Activated naive CD8-positive, alpha-beta T cell (primary cell): Measurements from ENCODE around the gene CALHM3.
A peak's percentile ranks its signal among the peaks of the same experiment; 100 is the strongest.
"Not testable (repeated sequence)": the region's sequence is repeated elsewhere in the genome, so short reads cannot be mapped to it uniquely, and the experiment has no call there.

Experiments used
- H3K27ac Mint-ChIP-seq: one replicate; pipeline ENCODE4 v1.8.0; 2021; ENCODE audit warnings: mixed read lengths
- H3K27me3 Mint-ChIP-seq: one replicate; pipeline ENCODE4 v1.8.0; 2021; ENCODE audit warnings: mixed read lengths
- H3K36me3 Mint-ChIP-seq: one replicate; pipeline ENCODE4 v1.8.0; 2021; ENCODE audit warnings: mixed read lengths
- H3K4me1 Mint-ChIP-seq: one replicate; pipeline ENCODE4 v1.8.0; 2021; ENCODE audit warnings: low read depth, mixed read lengths
- H3K4me3 Mint-ChIP-seq: one replicate; pipeline ENCODE4 v1.8.0; 2021; ENCODE audit warnings: mild to moderate bottlenecking, mixed read lengths
- H3K9me3 Mint-ChIP-seq: one replicate; pipeline ENCODE4 v1.8.0; 2021; ENCODE audit warnings: low read depth, mixed read lengths

Gene CALHM3

DNA sequence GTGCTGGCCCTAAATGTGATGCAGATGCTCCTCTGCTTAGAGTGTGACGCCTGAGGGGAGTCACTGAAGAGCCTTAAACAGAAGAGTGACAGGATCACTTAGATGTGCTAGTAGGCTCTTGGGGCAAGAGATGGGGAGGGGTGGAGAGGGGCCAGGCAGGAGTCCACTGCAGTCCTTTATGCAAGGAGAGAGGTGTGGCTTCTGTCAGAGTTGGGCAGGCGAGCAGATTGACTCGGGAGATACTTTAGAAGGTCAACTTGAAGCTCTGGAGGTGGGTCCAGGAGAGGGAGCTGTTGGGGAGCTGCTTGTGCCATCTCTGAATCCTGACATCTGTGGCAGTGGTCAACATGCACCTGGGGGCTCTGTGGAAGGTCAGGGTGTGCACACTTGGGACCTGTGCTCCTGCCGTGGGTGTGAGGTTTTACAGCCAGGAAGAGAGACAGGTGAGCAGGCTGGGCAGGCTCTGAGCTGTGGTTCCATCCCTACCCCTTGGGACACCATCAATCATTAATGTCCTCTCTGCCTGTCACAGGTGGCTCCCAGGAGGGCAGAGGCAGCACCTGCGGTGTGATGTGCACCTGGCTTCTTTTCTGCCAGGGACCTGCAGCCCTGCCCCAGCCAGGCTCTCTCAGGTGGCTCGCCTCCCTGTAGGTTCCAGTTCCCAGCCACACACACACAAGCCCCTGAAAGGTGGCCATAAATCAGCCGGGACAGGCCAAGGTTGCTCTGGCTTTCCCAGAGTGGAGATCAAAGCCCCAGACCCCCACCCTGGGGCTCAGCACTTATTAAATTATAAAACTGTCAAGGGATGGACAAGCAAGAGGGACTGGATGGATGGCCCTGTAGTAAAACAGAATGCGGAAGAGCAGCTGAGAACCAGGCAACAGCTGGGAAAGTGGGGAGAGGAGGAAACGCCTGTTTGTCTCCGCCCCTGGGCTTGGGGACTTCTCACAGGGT, 28.5 kb upstream of the CALHM3 start:
- Mint-ChIP-seq H3K4me1 (peaks cover 12% of the 10 kb centered on the region), H3K36me3 (no peaks in the 10 kb centered on the region), H3K27me3 (peaks cover 11% of the 10 kb centered on the region), H3K27ac (no peak overlapping the region), H3K9me3 (no peaks in the 10 kb centered on the region), H3K4me3 (no peak overlapping the region)

- H3K27ac Mint-ChIP-seq: no peak overlapping the region
- H3K36me3 Mint-ChIP-seq: no peaks in the 10 kb centered on the region
- peaks cover 14% of the 10 kb centered on the region for H3K27me3 Mint-ChIP-seq
- peaks cover 12% of the 10 kb centered on the region for H3K4me1 Mint-ChIP-seq
- no peaks in the 10 kb centered on the region for H3K9me3 Mint-ChIP-seq
- H3K4me3 Mint-ChIP-seq: no peak overlapping the region
Measured at GRCh38 chr10:103506061-103506460, 27.0 kb upstream of the CALHM3 start.

- Mint-ChIP-seq H3K4me3 (no peak overlapping the region), H3K27ac (no peak overlapping the region), H3K9me3 (no peaks in the 10 kb centered on the region), H3K36me3 (no peaks in the 10 kb centered on the region), H3K27me3 (peaks cover 16% of the 10 kb centered on the region), H3K4me1 (peaks cover 15% of the 10 kb centered on the region)
Measured at GRCh38 chr10:103504181-103504783, 25.2 kb upstream of the CALHM3 start.

GRCh38 chr10:103503777-103504176, 24.7 kb upstream of the CALHM3 start:
- H3K4me1 Mint-ChIP-seq: peaks cover 15% of the 10 kb centered on the region
- not testable (repeated sequence) for H3K4me3 Mint-ChIP-seq, H3K36me3 Mint-ChIP-seq, H3K9me3 Mint-ChIP-seq, H3K27ac Mint-ChIP-seq
- H3K27me3 Mint-ChIP-seq: peaks cover 17% of the 10 kb centered on the region

DNA sequence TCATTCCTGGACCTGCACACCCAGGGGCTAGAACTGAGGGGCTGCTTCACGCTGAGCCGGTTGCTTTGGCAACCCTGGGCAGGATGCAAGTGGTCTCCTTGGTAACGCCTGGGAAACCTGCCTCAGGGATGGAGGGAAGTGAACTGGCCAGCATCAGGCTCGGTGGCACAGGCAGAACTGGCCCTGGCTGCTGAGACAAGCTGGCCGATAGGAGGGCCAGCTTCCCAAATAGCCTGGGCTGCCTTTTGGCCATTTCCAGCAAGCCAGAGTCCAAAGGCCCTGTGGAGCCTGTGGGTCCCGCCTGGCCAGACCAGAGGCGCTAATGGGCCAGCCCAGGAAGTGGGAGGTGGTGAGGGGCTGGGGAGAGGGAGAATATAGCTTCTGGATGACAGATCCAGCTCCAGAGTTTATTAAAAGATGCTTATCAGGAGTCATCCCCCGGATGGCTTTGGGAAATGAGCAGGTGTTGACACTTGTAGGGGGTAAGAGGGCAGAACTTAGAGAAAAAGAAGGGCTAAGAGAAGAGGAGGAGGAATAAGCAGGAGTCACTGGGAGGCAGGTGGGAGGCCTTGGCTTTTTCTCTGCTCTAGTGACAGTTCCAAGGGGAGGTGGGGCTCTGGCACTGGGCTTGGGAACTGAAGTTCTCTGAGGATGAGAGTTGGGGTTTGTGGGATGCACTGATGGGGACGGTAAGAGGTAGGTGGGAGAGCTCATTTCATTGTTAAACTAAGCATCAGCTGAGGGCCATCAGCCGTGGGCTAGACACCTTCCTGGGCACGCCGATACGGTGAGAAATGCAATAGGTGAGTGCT, 24.0 kb upstream of the CALHM3 start:
- no peak overlapping the region for H3K4me3 Mint-ChIP-seq
- H3K36me3 Mint-ChIP-seq: no peaks in the 10 kb centered on the region
- H3K27ac Mint-ChIP-seq: no peak overlapping the region
- H3K9me3 Mint-ChIP-seq: no peaks in the 10 kb centered on the region
- peaks cover 15% of the 10 kb centered on the region for H3K4me1 Mint-ChIP-seq
- H3K27me3 Mint-ChIP-seq: peaks cover 20% of the 10 kb centered on the region

- H3K4me3 Mint-ChIP-seq: no peak overlapping the region
Measured at GRCh38 chr10:103501186-103501585, 22.1 kb upstream of the CALHM3 start.

DNA sequence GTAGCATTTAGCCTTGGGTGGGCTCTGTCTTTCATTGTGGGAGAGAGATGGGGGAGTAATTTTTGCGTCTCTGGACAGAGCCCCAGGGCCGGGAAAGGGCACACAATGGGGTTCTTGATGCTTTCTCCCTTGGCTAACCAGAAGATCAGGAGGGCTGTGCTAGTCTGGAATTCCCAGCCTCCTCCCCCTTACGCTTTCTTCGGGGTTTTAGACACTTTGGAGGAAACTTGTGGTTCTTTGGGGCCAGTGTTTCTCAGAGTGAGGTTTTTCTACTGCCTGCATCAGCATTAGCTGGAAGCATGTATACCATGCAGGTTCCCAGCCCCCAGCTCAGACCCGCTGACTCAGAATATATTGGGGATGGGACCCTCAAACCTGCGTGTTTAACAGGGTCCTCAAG, 21.4 kb upstream of the CALHM3 start:
- Mint-ChIP-seq H3K36me3 (no peaks in the 10 kb centered on the region), H3K4me3 (no peak overlapping the region), H3K4me1 (peaks cover 15% of the 10 kb centered on the region), H3K9me3 (no peaks in the 10 kb centered on the region), H3K27ac (no peak overlapping the region), H3K27me3 (peaks cover 30% of the 10 kb centered on the region)

More at GRCh38 chr10:103501186-103501585, 22.1 kb upstream of the CALHM3 start:
- Mint-ChIP-seq H3K36me3 (no peaks in the 10 kb centered on the region), H3K4me1 (peaks cover 15% of the 10 kb centered on the region), H3K27me3 (peaks cover 25% of the 10 kb centered on the region), H3K9me3 (no peaks in the 10 kb centered on the region), H3K27ac (no peak overlapping the region)

- Mint-ChIP-seq H3K27ac (no peak overlapping the region), H3K4me3 (no peak overlapping the region), H3K9me3 (no peaks in the 10 kb centered on the region), H3K36me3 (no peaks in the 10 kb centered on the region), H3K4me1 (peaks cover 15% of the 10 kb centered on the region), H3K27me3 (peaks cover 35% of the 10 kb centered on the region)
Measured at GRCh38 chr10:103499881-103500280, 20.8 kb upstream of the CALHM3 start.

GRCh38 chr10:103498936-103499638, 20.0 kb upstream of the CALHM3 start:
- H3K4me3 Mint-ChIP-seq: no peak overlapping the region
- no peak overlapping the region for H3K27ac Mint-ChIP-seq
- no peaks in the 10 kb centered on the region for H3K36me3 Mint-ChIP-seq
- no peaks in the 10 kb centered on the region for H3K9me3 Mint-ChIP-seq
- H3K4me1 Mint-ChIP-seq: peaks cover 11% of the 10 kb centered on the region
- peaks cover 37% of the 10 kb centered on the region for H3K27me3 Mint-ChIP-seq

DNA sequence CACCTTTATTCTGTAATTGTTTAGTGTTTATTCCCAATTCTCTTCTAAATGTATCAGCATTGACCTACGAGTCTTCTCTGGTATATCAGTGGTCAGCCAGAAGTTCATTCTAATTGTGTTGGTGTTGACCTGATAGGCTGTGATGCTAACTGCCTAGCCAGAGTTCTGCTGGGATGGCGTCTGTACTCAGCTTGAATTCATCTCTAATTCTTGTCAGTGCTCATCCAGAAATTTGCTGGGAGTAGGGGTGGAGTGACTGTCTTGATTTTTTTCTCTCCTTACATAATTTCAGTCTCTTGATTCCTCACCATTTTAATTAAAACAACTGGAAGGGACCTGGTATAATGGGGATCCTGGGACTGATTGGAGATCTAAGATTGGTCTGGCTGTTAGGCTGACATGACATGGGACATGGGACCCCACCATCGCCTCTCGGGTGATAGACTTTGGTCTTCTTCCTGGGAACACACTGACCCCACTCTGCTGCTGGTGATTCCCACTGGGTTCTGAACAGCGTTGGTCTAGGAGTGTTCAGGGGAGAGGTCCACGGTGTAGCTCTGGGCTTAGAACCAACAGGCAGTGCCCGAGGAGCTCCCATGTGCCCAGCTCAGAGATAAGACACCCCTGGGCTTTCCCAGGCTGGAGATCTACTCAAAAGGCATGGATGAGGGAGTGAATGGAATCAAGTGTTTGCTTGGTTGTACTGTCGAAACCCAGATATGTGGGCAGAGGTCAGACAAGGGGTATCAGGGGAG, 18.3 kb upstream of the CALHM3 start:
- Mint-ChIP-seq H3K4me3 (no peak overlapping the region), H3K27me3 (peaks cover 37% of the 10 kb centered on the region), H3K36me3 (no peaks in the 10 kb centered on the region), H3K4me1 (peaks cover 15% of the 10 kb centered on the region), H3K9me3 (no peaks in the 10 kb centered on the region), H3K27ac (no peak overlapping the region)

- peaks cover 31% of the 10 kb centered on the region for H3K4me1 Mint-ChIP-seq
- no peaks in the 10 kb centered on the region for H3K9me3 Mint-ChIP-seq
- no peaks in the 10 kb centered on the region for H3K36me3 Mint-ChIP-seq
- H3K4me3 Mint-ChIP-seq: peak overlapping the region; percentile 54
- H3K27me3 Mint-ChIP-seq: peaks cover 28% of the 10 kb centered on the region
- no peak overlapping the region for H3K27ac Mint-ChIP-seq
Measured at GRCh38 chr10:103495321-103495720, 16.3 kb upstream of the CALHM3 start.

DNA sequence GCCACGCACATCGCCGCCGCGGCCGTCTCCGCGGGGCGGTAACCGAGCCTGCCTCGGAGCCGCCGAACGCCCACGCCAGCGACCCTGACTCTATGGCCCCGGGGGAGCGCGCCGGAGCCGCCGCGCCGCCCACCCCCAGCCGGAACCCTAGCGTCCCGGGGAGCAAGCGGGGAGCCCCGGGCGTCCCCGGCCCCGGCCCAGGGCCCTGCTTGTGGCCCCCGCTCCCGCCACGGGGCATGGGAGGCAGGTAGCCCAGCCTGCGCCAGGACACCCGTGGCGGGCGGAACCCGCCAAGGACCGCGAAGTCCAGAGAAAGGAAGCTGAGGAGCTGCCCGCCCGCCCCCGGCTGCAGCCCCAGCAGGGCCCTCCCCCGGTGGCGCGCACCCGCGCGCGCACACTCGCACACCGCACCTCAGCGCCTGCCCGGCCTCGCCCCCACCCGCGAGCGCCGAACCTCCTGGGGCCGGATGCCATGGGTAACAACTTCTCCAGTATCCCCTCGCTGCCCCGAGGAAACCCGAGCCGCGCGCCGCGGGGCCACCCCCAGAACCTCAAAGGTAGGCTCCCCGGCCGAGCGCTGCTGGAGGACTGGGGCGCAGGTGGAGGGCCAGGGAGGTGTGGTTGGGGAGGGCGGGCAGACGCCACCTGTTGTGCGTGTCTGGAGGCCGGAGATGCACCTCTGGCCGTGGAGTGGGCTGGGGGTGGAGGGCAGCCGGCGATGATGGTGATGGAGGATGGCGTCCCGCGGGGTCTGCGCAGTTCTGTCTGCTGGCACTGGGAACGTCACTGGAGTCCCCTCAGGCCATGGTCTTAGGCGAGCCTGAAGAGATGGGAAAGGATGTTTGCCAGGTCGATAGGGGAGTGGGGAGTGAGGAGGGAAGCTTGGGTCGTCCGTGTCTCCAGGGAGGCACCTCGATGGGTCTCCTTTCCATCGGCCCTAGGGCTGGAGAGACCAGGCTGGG, 15.2 kb upstream of the CALHM3 start:
- H3K27me3 Mint-ChIP-seq: peaks cover 28% of the 10 kb centered on the region
- no peak overlapping the region for H3K27ac Mint-ChIP-seq
- H3K9me3 Mint-ChIP-seq: no peaks in the 10 kb centered on the region
- no peaks in the 10 kb centered on the region for H3K36me3 Mint-ChIP-seq
- H3K4me1 Mint-ChIP-seq: peaks cover 32% of the 10 kb centered on the region
- H3K4me3 Mint-ChIP-seq: peak overlapping the region; percentile 78

- peaks cover 32% of the 10 kb centered on the region for H3K4me1 Mint-ChIP-seq
- H3K9me3 Mint-ChIP-seq: no peaks in the 10 kb centered on the region
- peaks cover 24% of the 10 kb centered on the region for H3K27me3 Mint-ChIP-seq
- no peak within 1 kb of the TSS for H3K27ac Mint-ChIP-seq
- no peaks in the 10 kb centered on the region for H3K36me3 Mint-ChIP-seq
- peak within 1 kb of the TSS; percentile 82 for H3K4me3 Mint-ChIP-seq
Measured at GRCh38 chr10:103493362-103493915, 14.4 kb upstream of the CALHM3 start, which contains the start of gene NEURL1. Gene NEURL1 (plus strand): TSS chr10:103493705. CDS start chr10:103494388, 683 bp downstream.
